ENCODE measurements around the gene GAD1. TPM values are rescaled to one million over a fixed set of nuclear protein-coding genes. Genes with fewer than 3 reads are reported as not detected.

The GAD1 gene
- 10 to 100 TPM; 12.5 to 46.0 TPM for total RNA-seq
- polyA plus RNA-seq (ENCODE audit: insufficient read depth, low read depth, low replicate concordance), result 8.5 TPM
- long read RNA-seq, donor 1, result 0 reads
- long read RNA-seq, donor 2, result 0 reads

DNA sequence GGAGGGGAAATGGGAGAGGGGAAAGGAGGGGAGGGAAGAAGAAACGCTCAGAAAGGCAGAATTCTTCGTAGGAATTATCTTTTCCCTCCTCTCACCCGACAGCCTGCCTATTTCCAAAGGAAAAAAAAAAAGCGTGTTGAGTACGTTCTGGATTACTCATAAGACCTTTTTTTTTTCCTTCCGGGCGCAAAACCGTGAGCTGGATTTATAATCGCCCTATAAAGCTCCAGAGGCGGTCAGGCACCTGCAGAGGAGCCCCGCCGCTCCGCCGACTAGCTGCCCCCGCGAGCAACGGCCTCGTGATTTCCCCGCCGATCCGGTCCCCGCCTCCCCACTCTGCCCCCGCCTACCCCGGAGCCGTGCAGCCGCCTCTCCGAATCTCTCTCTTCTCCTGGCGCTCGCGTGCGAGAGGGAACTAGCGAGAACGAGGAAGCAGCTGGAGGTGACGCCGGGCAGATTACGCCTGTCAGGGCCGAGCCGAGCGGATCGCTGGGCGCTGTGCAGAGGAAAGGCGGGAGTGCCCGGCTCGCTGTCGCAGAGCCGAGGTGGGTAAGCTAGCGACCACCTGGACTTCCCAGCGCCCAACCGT is at the start of gene GAD1:
TSS of gene GAD1 (plus strand) at position 384 of the 589 bp plus-strand sequence. CDS start 1,705 bp downstream, outside the sequence.
- Histone ChIP-seq H3K27me3 (no peaks in the 10 kb centered on the region), H3K27ac (peak within 1 kb of the TSS in 1 of 2 donors; percentile 39), H3K36me3 (ENCODE audit: low read depth, missing control alignments) (no peaks in the 10 kb centered on the region), H3K4me1 (peaks cover 47% of the 10 kb centered on the region), H3K9me3 (no peaks in the 10 kb centered on the region), H3K4me3 (peak within 1 kb of the TSS; percentile 13 to 67)
- TF ChIP-seq POLR2A (IDR thresholded peaks at IDR 0.05), result no peak
- TF ChIP-seq, protein P1, sequence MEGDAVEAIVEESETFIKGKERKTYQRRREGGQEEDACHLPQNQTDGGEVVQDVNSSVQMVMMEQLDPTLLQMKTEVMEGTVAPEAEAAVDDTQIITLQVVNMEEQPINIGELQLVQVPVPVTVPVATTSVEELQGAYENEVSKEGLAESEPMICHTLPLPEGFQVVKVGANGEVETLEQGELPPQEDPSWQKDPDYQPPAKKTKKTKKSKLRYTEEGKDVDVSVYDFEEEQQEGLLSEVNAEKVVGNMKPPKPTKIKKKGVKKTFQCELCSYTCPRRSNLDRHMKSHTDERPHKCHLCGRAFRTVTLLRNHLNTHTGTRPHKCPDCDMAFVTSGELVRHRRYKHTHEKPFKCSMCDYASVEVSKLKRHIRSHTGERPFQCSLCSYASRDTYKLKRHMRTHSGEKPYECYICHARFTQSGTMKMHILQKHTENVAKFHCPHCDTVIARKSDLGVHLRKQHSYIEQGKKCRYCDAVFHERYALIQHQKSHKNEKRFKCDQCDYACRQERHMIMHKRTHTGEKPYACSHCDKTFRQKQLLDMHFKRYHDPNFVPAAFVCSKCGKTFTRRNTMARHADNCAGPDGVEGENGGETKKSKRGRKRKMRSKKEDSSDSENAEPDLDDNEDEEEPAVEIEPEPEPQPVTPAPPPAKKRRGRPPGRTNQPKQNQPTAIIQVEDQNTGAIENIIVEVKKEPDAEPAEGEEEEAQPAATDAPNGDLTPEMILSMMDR (IDR thresholded peaks at IDR 0.05), result no peak
- intact Hi-C loops (cut with DNase I; ENCODE audit: low total_unique reads), result loop anchor here (10.0 kb wide), 1 partner anchor 442 kb away; no protein-coding TSS in a partner anchor
- 0 to 1% methylated on average over 46 to 47 of the region's 49 CpGs for WGBS, 2 donors
- DNase-seq, result peak; percentile 87

DNA sequence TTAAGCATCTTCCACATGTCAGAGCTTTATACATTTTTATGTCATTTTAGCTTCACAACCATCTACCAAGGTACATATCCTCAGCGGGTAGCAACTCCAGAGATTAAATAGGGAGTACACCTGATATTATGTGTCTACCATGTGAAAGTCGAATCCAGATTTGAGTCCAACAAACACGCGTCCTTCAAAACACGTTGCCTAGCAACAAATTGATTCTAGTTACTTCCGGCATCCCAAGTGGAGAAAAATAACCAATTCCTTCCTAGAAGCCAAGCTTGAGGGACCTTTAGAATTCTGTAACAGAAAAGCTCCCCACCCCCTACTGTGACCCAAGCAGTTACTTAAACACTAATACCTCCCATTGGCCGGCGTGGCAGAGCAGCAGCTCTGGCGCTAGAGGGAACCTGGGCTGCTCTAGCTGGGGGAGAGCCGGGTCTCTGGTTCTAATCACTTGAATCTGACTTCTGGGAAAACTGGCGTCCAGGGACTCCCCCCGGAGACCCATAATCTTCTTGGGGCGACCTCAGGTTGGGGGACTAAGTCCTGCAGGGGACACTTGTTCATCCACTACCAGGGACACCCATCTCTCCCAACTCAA is 46.6 kb upstream of the GAD1 start, which contains the start of gene ERICH2:
TSS of gene ERICH2 (plus strand) at position 371 of the 598 bp plus-strand sequence. CDS start 304 bp downstream, outside the sequence.
- TF ChIP-seq, protein P1 (IDR thresholded peaks at IDR 0.05), result no peak
- no peak for TF ChIP-seq POLR2A (IDR thresholded peaks at IDR 0.05)
- peak; percentile 68 for DNase-seq
- no peaks in the 10 kb centered on the region for H3K27me3 ChIP-seq
- WGBS, 2 donors, result 3 to 4% methylated on average over 11 to 13 of the region's 13 CpGs
- no peaks in the 10 kb centered on the region for H3K9me3 ChIP-seq
- no peaks in the 10 kb centered on the region for H3K36me3 ChIP-seq (ENCODE audit: low read depth, missing control alignments)
- H3K4me3 ChIP-seq, result peak within 1 kb of the TSS; percentile 69 to 78
- intact Hi-C loops (cut with DNase I; ENCODE audit: low total_unique reads), result no loop called here
- H3K4me1 ChIP-seq, result peaks cover 5% of the 10 kb centered on the region
- H3K27ac ChIP-seq, result peak within 1 kb of the TSS; percentile 56 to 67

DNA sequence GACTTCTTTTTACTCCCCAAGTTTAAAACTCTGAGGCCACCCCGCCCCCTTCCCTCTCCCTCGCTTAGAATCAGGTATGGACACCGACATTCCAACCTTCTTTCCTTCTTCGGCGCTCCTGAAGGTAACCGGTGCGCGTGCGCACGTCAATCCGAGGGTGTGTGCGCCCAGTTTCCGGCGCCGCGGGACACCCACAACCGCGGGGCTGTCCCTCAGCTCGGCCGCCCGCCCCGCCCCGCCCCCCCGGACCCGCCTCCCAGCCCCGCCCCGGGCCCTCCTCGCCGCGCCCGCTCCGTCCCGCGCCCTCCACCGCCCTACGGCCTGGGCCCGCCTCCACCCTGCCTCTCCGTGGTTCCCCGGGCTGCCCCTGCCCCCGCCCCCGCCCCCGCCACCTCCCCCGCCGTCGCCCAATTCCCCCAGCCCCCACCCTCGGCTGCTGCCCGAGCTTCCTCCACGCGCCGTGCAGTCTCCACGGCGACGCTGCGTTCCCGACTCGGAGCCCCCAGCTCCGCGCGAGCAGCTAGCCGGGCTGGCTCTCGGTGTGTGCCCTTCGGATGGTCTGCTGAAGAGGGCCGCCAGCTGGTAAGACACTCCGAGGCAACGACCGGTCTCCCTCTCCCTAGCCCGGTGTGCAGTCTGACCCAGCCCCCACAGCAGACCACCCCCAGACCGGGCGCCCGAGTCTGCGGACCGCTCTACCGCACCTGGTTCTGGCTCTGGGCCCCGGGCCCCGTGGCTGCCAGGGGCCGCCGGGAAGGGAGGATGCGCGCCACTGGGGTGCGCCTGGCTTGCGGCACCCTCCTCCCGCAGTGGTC is 45.9 kb upstream of the GAD1 start:
- 0 to 1% methylated on average over 16 to 29 of the region's 82 CpGs for WGBS, 2 donors
- intact Hi-C loops (cut with DNase I; ENCODE audit: low total_unique reads), result no loop called here
- TF ChIP-seq, protein P1 (IDR thresholded peaks at IDR 0.05), result no peak
- no peak for TF ChIP-seq POLR2A (IDR thresholded peaks at IDR 0.05)
- Histone ChIP-seq H3K27ac (peak overlapping the region; percentile 56 to 67), H3K4me1 (peaks cover 5% of the 10 kb centered on the region), H3K4me3 (peak overlapping the region; percentile 69 to 78), H3K9me3 (no peaks in the 10 kb centered on the region), H3K27me3 (no peaks in the 10 kb centered on the region), H3K36me3 (ENCODE audit: low read depth, missing control alignments) (no peaks in the 10 kb centered on the region)
- peak; percentile 81 for DNase-seq

DNA sequence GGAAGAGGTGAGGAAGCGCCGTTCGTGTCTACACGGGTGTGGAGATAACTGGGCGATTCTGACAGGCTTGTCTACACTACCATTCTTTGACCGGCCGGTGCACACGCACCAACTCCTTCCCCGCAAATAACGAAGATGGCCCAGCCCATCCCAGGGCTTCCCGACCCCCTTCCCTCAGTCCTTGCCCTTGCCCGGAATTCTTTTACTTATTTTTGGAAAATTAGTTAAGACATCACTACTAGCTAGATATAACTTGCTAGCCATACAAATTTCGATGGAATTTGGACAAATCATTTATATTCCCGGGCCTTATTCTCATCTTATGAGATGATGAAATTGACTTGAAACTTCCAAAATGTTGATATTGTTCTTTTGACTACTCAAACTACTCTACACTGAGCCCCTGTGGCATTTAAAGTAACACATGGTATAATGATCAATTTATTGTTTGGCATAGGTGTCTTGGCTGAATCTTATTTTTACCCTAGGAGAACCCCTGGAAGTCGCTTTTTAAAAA is 45.2 kb upstream of the GAD1 start:
- Histone ChIP-seq H3K27ac (peak overlapping the region; percentile 56 to 67), H3K9me3 (no peaks in the 10 kb centered on the region), H3K4me3 (peak overlapping the region; percentile 69 to 78), H3K4me1 (peaks cover 5% of the 10 kb centered on the region), H3K27me3 (no peaks in the 10 kb centered on the region), H3K36me3 (ENCODE audit: low read depth, missing control alignments) (no peaks in the 10 kb centered on the region)
- TF ChIP-seq, protein P1 (IDR thresholded peaks at IDR 0.05), result no peak
- TF ChIP-seq POLR2A (IDR thresholded peaks at IDR 0.05), result no peak
- intact Hi-C loops (cut with DNase I; ENCODE audit: low total_unique reads), result no loop called here
- no peak for DNase-seq
- WGBS, 2 donors, result 9% methylated on average over 11 to 15 of the region's 15 CpGs

Data from testis (tissue), 5 donors.